IMR-90 (cell line): ENCODE data around the gene USB1. TPM values are rescaled to one million over a fixed set of nuclear protein-coding genes. Genes with fewer than 3 reads are reported as not detected.

Experiments
- ATAC-seq: fragments of 200-7000 bp; cut with Tn5 transposase; 2 replicates; pipeline ENCODE4 v1.9.1; 2020; ENCODE audit warnings: low read depth, mild to moderate bottlenecking, moderate library complexity
- BruUV-seq: library from RNA; stranded (reverse); fragments of 400-500 nt; replicated peaks from 2 replicates; lab custom pipeline; 2021; lab: Mats Ljungman, UMichigan
- CTCF ChIA-PET: fragments of 300-600 bp; formaldehyde crosslinking; extraction: SDS; loops from one replicate; lab custom pipeline; 2021; ENCODE audit warnings: antibody characterized with exemption; lab: Yijun Ruan, JAX
- POLR2A ChIA-PET: fragments of 300-600 bp; sonication (Branson Sonifier 250); formaldehyde crosslinking; loops from one replicate; lab custom pipeline; 2022; ENCODE audit warnings: antibody characterized with exemption; ENCODE audit not compliant: unreplicated experiment; lab: Charles Lee
- DNase-seq: peaks from one replicate; pipeline ENCODE4 v3.0.0; 2013
- H2AFZ ChIP-seq: replicated peaks from 2 replicates; pipeline ENCODE3; 2013; ENCODE audit warnings: low read length, mild to moderate bottlenecking; ENCODE audit not compliant: poor library complexity
- H2AK5ac ChIP-seq: 2 replicates; pipeline ENCODE4 v1.6.1; 2013; ENCODE audit warnings: low read depth, low read length, inconsistent platforms
- H2AK9ac ChIP-seq: replicated peaks from 2 replicates; pipeline ENCODE3; 2013; ENCODE audit warnings: mild to moderate bottlenecking, low read depth, low read length, moderate library complexity; ENCODE audit not compliant: poor library complexity
- H2BK120ac ChIP-seq: 2 replicates; pipeline ENCODE4 v1.6.1; 2013; ENCODE audit warnings: low read depth, low read length, inconsistent platforms
- H2BK15ac ChIP-seq: 3 replicates; pipeline ENCODE4 v1.6.1; 2013; ENCODE audit warnings: low read depth, low read length, inconsistent platforms
- H2BK20ac ChIP-seq: 2 replicates; pipeline ENCODE4 v1.6.1; 2013; ENCODE audit warnings: low read depth, mild to moderate bottlenecking, inconsistent platforms, low read length, moderate library complexity
- H2BK5ac ChIP-seq: 2 replicates; pipeline ENCODE4 v1.6.1; 2013; ENCODE audit warnings: mild to moderate bottlenecking, low read depth, low read length, inconsistent platforms; ENCODE audit not compliant: poor library complexity, severe bottlenecking
- H3K14ac ChIP-seq: replicated peaks from 2 replicates; pipeline ENCODE4 v1.6.1; 2013; ENCODE audit warnings: low read depth, low read length, inconsistent platforms
- H3K18ac ChIP-seq: 2 replicates; pipeline ENCODE4 v1.6.1; 2013; ENCODE audit warnings: low read depth, low read length, control low read depth
- H3K23ac ChIP-seq: 2 replicates; pipeline ENCODE4 v1.6.1; 2013; ENCODE audit warnings: low read depth, low read length, inconsistent platforms
- H3K27ac ChIP-seq: 2 replicates; pipeline ENCODE4 v1.5.1; 2013; ENCODE audit warnings: mild to moderate bottlenecking, control low read depth, low read length; ENCODE audit not compliant: insufficient read depth
- H3K27me3 ChIP-seq: 2 replicates; pipeline ENCODE4 v1.6.1; 2013; ENCODE audit warnings: low read length; ENCODE audit not compliant: control insufficient read depth, insufficient read depth
- H3K36me3 ChIP-seq: 2 replicates; pipeline ENCODE4 v1.6.1; 2013; ENCODE audit warnings: low read length, mixed read lengths; ENCODE audit not compliant: control insufficient read depth, insufficient read depth
- H3K4ac ChIP-seq: 2 replicates; pipeline ENCODE4 v1.6.1; 2013; ENCODE audit warnings: low read depth, low read length, inconsistent platforms
- H3K4me1 ChIP-seq: 2 replicates; pipeline ENCODE4 v1.6.1; 2013; ENCODE audit warnings: low read length, mixed read lengths; ENCODE audit not compliant: control insufficient read depth, insufficient read depth
- H3K4me2 ChIP-seq: 2 replicates; pipeline ENCODE4 v1.6.1; 2013; ENCODE audit warnings: low read depth, mild to moderate bottlenecking, control low read depth, low read length, moderate library complexity
- H3K4me3 ChIP-seq: 2 replicates; pipeline ENCODE4 v1.5.1; 2013; ENCODE audit warnings: low read depth, mild to moderate bottlenecking, control low read depth, low read length, moderate library complexity; ENCODE audit not compliant: insufficient read depth
- H3K56ac ChIP-seq: 2 replicates; pipeline ENCODE4 v1.6.1; 2013; ENCODE audit warnings: low read length, inconsistent platforms; ENCODE audit not compliant: insufficient read depth; ENCODE audit errors: extremely low read depth
- H3K79me1 ChIP-seq, 2 experiments: 2 replicates each; pipeline ENCODE4 v1.6.1; 2013; ENCODE audit warnings: low read length in 2 of 2, inconsistent platforms in 1 of 2, low read depth in 1 of 2
- H3K9ac ChIP-seq: 2 replicates; pipeline ENCODE4 v1.6.1; 2013; ENCODE audit warnings: low read depth, low read length, control low read depth
- H3K9me1 ChIP-seq: 2 replicates; pipeline ENCODE4 v1.6.1; 2013; ENCODE audit warnings: low read length, inconsistent platforms; ENCODE audit not compliant: insufficient read depth
- H3K9me3 ChIP-seq: 2 replicates; pipeline ENCODE4 v1.6.1; 2013; ENCODE audit warnings: low read length; ENCODE audit not compliant: control insufficient read depth, insufficient read depth
- H4K20me1 ChIP-seq: 2 replicates; pipeline ENCODE4 v1.6.1; 2013; ENCODE audit warnings: low read length, inconsistent platforms; ENCODE audit not compliant: insufficient read depth
- H4K5ac ChIP-seq: 2 replicates; pipeline ENCODE4 v1.6.1; 2013; ENCODE audit warnings: mild to moderate bottlenecking, low read depth, low read length, control low read depth
- H4K8ac ChIP-seq, 2 experiments: 2 replicates each; pipeline ENCODE4 v1.6.1; 2013; ENCODE audit warnings: low read depth in 2 of 2, low read length in 2 of 2, control low read depth in 1 of 2, inconsistent platforms in 1 of 2
- H4K91ac ChIP-seq: 2 replicates; pipeline ENCODE4 v1.6.1; 2013; ENCODE audit warnings: low read depth, low read length, inconsistent platforms; ENCODE audit not compliant: insufficient read depth
- BHLHE40 ChIP-seq: fragments of 150-350 bp; IDR thresholded peaks from 2 replicates; pipeline ENCODE4 v1.6.1; 2016; ENCODE audit warnings: mild to moderate bottlenecking, low read depth, low read length
- CEBPB ChIP-seq: IDR thresholded peaks from 2 replicates; pipeline ENCODE4 v1.6.1; 2012; ENCODE audit warnings: low read depth, low read length, improper control_type of control experiment
- CHD1 ChIP-seq: IDR thresholded peaks from 2 replicates; pipeline ENCODE4 v1.6.1; 2012; ENCODE audit warnings: low read depth, low read length, improper control_type of control experiment
- CTCF ChIP-seq: conservative IDR thresholded peaks from 2 replicates; pipeline ENCODE4 v1.5.1; 2012; ENCODE audit warnings: mild to moderate bottlenecking, low read depth, low read length, improper control_type of control experiment
- ELK1 ChIP-seq: fragments of 150-350 bp; IDR thresholded peaks from 2 replicates; pipeline ENCODE4 v1.6.1; 2016; ENCODE audit warnings: low read depth, mild to moderate bottlenecking, low read length, moderate library complexity, borderline replicate concordance
- FOS ChIP-seq: fragments of 150-350 bp; IDR thresholded peaks from 2 replicates; pipeline ENCODE4 v1.6.1; 2016; ENCODE audit warnings: low read depth, low read length
- MAFK ChIP-seq: IDR thresholded peaks from 2 replicates; pipeline ENCODE4 v1.6.1; 2012; ENCODE audit warnings: low read depth, low read length, improper control_type of control experiment
- MAZ ChIP-seq: IDR thresholded peaks from 2 replicates; pipeline ENCODE4 v1.6.1; 2012; ENCODE audit warnings: low read depth, mild to moderate bottlenecking, low read length, improper control_type of control experiment, moderate library complexity, borderline replicate concordance
- MXI1 ChIP-seq: IDR thresholded peaks from 2 replicates; pipeline ENCODE4 v1.6.1; 2012; ENCODE audit warnings: low read depth, mild to moderate bottlenecking, low read length, moderate library complexity, borderline replicate concordance
- NFE2L2 ChIP-seq: fragments of 150-350 bp; IDR thresholded peaks from 2 replicates; pipeline ENCODE4 v1.6.1; 2016; ENCODE audit warnings: low read depth, mild to moderate bottlenecking, low read length
- POLR2A ChIP-seq: IDR thresholded peaks from 2 replicates; pipeline ENCODE4 v1.6.1; 2012; ENCODE audit warnings: mild to moderate bottlenecking, low read depth, low read length
- RAD21 ChIP-seq: IDR thresholded peaks from 2 replicates; pipeline ENCODE4 v1.6.1; 2012; ENCODE audit warnings: low read length, improper control_type of control experiment
- RCOR1 ChIP-seq: IDR thresholded peaks from 2 replicates; pipeline ENCODE4 v1.6.1; 2012; ENCODE audit warnings: mild to moderate bottlenecking, low read length, improper control_type of control experiment; ENCODE audit not compliant: insufficient replicate concordance
- RFX5 ChIP-seq: IDR thresholded peaks from 2 replicates; pipeline ENCODE4 v1.8.0; 2012; ENCODE audit warnings: low read depth, mild to moderate bottlenecking, low read length, moderate library complexity
- SMC3 ChIP-seq: fragments of 150-350 bp; IDR thresholded peaks from 2 replicates; pipeline ENCODE4 v1.6.1; 2016; ENCODE audit warnings: low read depth, mild to moderate bottlenecking, antibody characterized with exemption, low read length, moderate library complexity
- USF2 ChIP-seq: fragments of 150-350 bp; IDR thresholded peaks from 2 replicates; pipeline ENCODE4 v1.6.1; 2017; ENCODE audit warnings: mild to moderate bottlenecking, antibody characterized with exemption, low read length, low read depth
- WGBS, 2 experiments: methylation state at CpG; one replicate each; pipeline versions ENCODE4 v1.1.5 to v1.1.7; 2013; ENCODE audit warnings: missing lambda C conversion rate in 2 of 2; ENCODE audit not compliant: insufficient read length in 1 of 2; ENCODE audit errors: extremely low coverage in 2 of 2; 5-methylcytosine and 5-hydroxymethylcytosine counted together
- dilution Hi-C: fragments of 300-500 bp; cut with HindIII; formaldehyde crosslinking; loops from one replicate; pipeline ENCODE4 v1.14.3; 2018; ENCODE audit warnings: low sequenced_read_pairs; ENCODE audit not compliant: unreplicated experiment
- in situ Hi-C: fragments of 300-500 bp; cut with MboI; formaldehyde crosslinking; loops from 3 replicates; pipeline ENCODE4 v1.14.3; 2019; ENCODE audit warnings: low sequenced_read_pairs, inconsistent platforms, mixed read lengths
- intact Hi-C: fragments of 100-400 bp; cut with micrococcal nuclease; formaldehyde crosslinking; loops from 2 replicates; pipeline ENCODE4 v1.10.0; 2022
- polyA plus RNA-seq, 3 experiments: library from polyadenylated mRNA; depleted of rRNA; stranded (reverse); fragments of >200 nt; gene quantifications; 2 replicates each; pipeline ENCODE4 v1.2.3, GENCODE V29; 2012; ENCODE audit warnings: low replicate concordance in 1 of 3
- total RNA-seq: library from RNA; depleted of rRNA; stranded (reverse); fragments of >200 nt; gene quantifications from 2 replicates; pipeline ENCODE4 v1.2.3, GENCODE V29; 2012

USB1 gene
- total and polyA plus RNA-seq, 2 of the 4 experiments (the other 2 are of a cell fraction), result 45.9 to 94.9 TPM

- Histone ChIP-seq H3K9ac (no peak overlapping the region), H3K79me1 (no peaks in the 10 kb centered on the region), H4K20me1 (no peaks in the 10 kb centered on the region), H4K8ac (no peak overlapping the region), H3K27ac (no peak overlapping the region), H3K9me1 (no peaks in the 10 kb centered on the region; the same call in 1 of the 2 replicates), H2AK5ac (no peak overlapping the region), H3K56ac (no peak overlapping the region), H3K36me3 (no peaks in the 10 kb centered on the region), H3K14ac (no peak overlapping the region), H4K91ac (no peak overlapping the region), H2BK15ac (no peak overlapping the region), H4K5ac (no peak overlapping the region), H2AK9ac (no peak overlapping the region), H2BK120ac (no peak overlapping the region), H3K18ac (no peak overlapping the region), H3K9me3 (no peaks in the 10 kb centered on the region), H3K4me1 (no peaks in the 10 kb centered on the region), H3K4me3 (no peak overlapping the region), H2BK20ac (no peak overlapping the region), H3K4me2 (no peak overlapping the region), H2BK5ac (no peak overlapping the region), H3K27me3 (peaks cover 19% of the 10 kb centered on the region), H3K4ac (no peak overlapping the region), H2AFZ (no peak overlapping the region), H3K23ac (no peak overlapping the region)
- no peak for ATAC-seq
- ChIA-PET POLR2A (no interaction called here), CTCF (interaction anchor here (1.5 kb wide), 1 partner anchor 87 kb away, joined by 3 read pairs; no protein-coding TSS in a partner anchor)
- no TSS peak for BruUV-seq
- intact Hi-C loops, result no loop called here
- DNase-seq, result no peak
- in situ Hi-C loops, result no loop called here
- TF ChIP-seq MXI1, result no peak
- no peak for TF ChIP-seq CTCF
- TF ChIP-seq POLR2A, result no peak
- TF ChIP-seq USF2, result no peak
- TF ChIP-seq FOS, result no peak
- TF ChIP-seq MAFK, result no peak
- TF ChIP-seq RAD21, result no peak
- TF ChIP-seq NFE2L2, result no peak
- no peak for TF ChIP-seq ELK1
- TF ChIP-seq CEBPB, result no peak
- TF ChIP-seq RFX5, result no peak
- no peak for TF ChIP-seq MAZ
- TF ChIP-seq RCOR1, result no peak
- no peak for TF ChIP-seq SMC3
- TF ChIP-seq BHLHE40, result no peak
- no peak for TF ChIP-seq CHD1
- dilution Hi-C loops, result no loop called here
- WGBS, 2 experiments, result 66% methylated on average over 4 of the region's 14 CpGs; no CpG with 5 or more reads in 1 of the 2 experiments
Measured at GRCh38 chr16:58034128-58034685, 33.0 kb downstream of the USB1 start.
